Measurements from ENCODE around the gene RPL18A.

The RPL18A gene

DNA sequence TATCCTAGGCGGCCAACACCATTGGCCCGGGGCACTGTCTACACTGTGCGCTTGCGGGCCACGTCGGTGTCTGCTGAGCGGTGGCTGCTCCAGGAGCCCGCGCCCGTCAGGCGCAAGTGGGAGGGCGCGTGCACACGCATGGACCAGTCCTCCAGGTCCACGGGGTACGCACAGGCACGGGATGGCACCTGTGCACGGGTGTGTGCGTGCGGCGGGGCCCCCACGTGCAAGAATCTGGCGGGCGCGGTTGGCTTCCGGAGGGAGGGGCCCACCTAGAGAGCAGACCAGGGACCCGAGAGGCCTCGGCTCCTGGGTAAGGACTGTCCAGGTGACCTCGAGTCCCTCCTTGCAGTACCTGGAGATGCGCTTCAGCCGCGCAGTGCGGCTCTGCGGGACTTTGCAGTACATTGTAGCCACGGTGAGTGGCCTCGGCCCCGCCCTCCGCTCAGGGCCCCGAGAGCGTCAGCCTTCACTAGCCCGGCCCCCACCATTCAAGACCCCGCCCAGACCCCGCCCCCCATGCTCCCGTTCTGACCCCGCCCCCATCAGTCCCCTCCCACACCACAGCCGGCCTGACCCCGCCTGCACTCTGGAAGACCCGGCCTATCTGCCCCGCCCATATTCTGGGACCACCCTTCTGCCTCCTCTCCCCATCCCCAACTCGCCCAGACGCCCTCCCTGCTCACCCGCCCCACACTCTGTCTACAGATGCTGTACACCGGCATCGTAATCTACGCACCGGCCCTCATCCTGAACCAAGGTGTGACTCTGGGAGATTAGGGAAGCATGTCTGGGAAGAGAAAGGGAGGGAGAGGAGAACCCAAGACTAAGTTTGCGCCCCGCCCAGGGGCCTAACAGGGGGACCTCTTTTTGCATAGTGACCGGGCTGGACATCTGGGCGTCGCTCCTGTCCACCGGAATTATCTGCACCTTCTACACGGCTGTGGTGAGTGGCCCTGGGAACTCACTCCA lies 14.4 kb downstream of the RPL18A start:
- WGBS (ENCODE audit: extremely low coverage, insufficient coverage, low lambda C conversion rate), result no CpG with 5 or more reads among the region's 63 CpGs
- peak overlapping the region; percentile 76 for H3K56ac ChIP-seq (ENCODE audit: low read length)
- no peak overlapping the region for H2BK5ac ChIP-seq (ENCODE audit: low read length)
- H2BK120ac ChIP-seq (ENCODE audit: low read depth, low read length), result no peak overlapping the region
- peak; percentile 84 for DNase-seq
- no peaks in the 10 kb centered on the region for H3K79me2 ChIP-seq (ENCODE audit: control insufficient read depth, insufficient read depth, low read length)
- H2BK15ac ChIP-seq (replicated peaks; ENCODE audit: low read depth), result no peak overlapping the region
- peak overlapping the region; percentile 67 for H3K4me2 ChIP-seq (ENCODE audit: low read length)
- H3K18ac ChIP-seq (ENCODE audit: low read length), result no peak overlapping the region
- no peak overlapping the region for H4K5ac ChIP-seq (ENCODE audit: low read length)
- peak overlapping the region; percentile 56 for H3K4me3 ChIP-seq (ENCODE audit: low read length)
- peak overlapping the region; percentile 66 for H3K9ac ChIP-seq (ENCODE audit: low read length)
- H2AK5ac ChIP-seq (ENCODE audit: low read length), result no peak overlapping the region
- no peak overlapping the region for H3K23ac ChIP-seq (ENCODE audit: low read length)
- no peaks in the 10 kb centered on the region for H3K4me1 ChIP-seq (ENCODE audit: control insufficient read depth, low read depth, low read length)
- no peak overlapping the region for H3K4ac ChIP-seq (ENCODE audit: low read depth, low read length)
- H3K79me1 ChIP-seq (ENCODE audit: low read length), result no peaks in the 10 kb centered on the region
- H3K27ac ChIP-seq (ENCODE audit: low read depth, low read length), result no peak overlapping the region
- no peaks in the 10 kb centered on the region for H3K27me3 ChIP-seq (ENCODE audit: insufficient read depth, low read length, poor library complexity)
- no peak overlapping the region for H4K8ac ChIP-seq (ENCODE audit: low read depth, low read length)
- H3K36me3 ChIP-seq (ENCODE audit: control insufficient read depth, insufficient read depth, low read length), result no peaks in the 10 kb centered on the region

DNA sequence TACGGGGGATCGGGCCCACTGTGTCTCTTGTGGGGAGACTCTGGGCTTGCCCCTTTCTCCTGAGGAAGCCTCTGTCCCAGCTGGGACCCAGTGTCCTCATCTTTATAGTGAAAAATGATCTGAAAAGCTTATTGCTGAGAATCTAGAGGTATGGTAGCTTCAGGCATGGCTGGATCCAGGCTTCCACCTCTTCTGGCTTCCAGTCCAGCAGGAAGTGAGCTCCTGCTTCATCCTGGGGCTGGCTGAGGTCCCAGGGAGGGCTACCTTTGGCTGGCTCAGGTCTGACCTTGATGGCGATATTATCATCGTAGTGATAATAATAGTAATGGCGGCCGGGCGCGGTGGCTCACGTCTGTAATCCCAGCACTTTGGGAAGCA lies 15.0 kb downstream of the RPL18A start:
- Histone ChIP-seq H4K5ac (ENCODE audit: low read length) (no peak overlapping the region), H3K36me3 (ENCODE audit: control insufficient read depth, insufficient read depth, low read length) (no peaks in the 10 kb centered on the region), H3K79me2 (ENCODE audit: control insufficient read depth, insufficient read depth, low read length) (no peaks in the 10 kb centered on the region), H2BK120ac (ENCODE audit: low read depth, low read length) (no peak overlapping the region), H3K4me3 (ENCODE audit: low read length) (no peak overlapping the region), H3K79me1 (ENCODE audit: low read length) (no peaks in the 10 kb centered on the region), H4K8ac (ENCODE audit: low read depth, low read length) (no peak overlapping the region), H3K18ac (ENCODE audit: low read length) (no peak overlapping the region), H3K4me2 (ENCODE audit: low read length) (no peak overlapping the region), H3K9ac (ENCODE audit: low read length) (no peak overlapping the region), H3K4me1 (ENCODE audit: control insufficient read depth, low read depth, low read length) (no peaks in the 10 kb centered on the region), H3K23ac (ENCODE audit: low read length) (no peak overlapping the region), H2BK5ac (ENCODE audit: low read length) (no peak overlapping the region), H3K56ac (ENCODE audit: low read length) (no peak overlapping the region), H3K4ac (ENCODE audit: low read depth, low read length) (no peak overlapping the region), H3K27me3 (ENCODE audit: insufficient read depth, low read length, poor library complexity) (no peaks in the 10 kb centered on the region), H2BK15ac (replicated peaks; ENCODE audit: low read depth) (no peak overlapping the region), H2AK5ac (ENCODE audit: low read length) (no peak overlapping the region), H3K27ac (ENCODE audit: low read depth, low read length) (no peak overlapping the region)
- DNase-seq, result no peak
- WGBS (ENCODE audit: extremely low coverage, insufficient coverage, low lambda C conversion rate), result no CpG with 5 or more reads among the region's 9 CpGs

DNA sequence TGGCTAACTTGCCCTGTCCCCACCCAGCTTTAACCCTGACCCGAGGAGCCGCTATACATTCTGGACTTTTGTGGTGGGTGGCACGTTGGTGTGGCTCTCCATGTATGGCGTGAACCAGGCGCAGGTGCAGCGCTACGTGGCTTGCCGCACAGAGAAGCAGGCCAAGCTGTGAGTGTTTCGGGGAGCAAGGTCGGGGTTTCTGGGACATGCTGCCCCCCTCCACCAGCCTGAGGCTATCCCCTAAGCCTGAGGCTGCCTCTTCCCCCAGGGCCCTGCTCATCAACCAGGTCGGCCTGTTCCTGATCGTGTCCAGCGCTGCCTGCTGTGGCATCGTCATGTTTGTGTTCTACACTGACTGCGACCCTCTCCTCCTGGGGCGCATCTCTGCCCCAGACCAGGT lies 18.0 kb downstream of the RPL18A start:
- H3K79me2 ChIP-seq (ENCODE audit: control insufficient read depth, insufficient read depth, low read length), result no peaks in the 10 kb centered on the region
- H3K4ac ChIP-seq (ENCODE audit: low read depth, low read length), result no peak overlapping the region
- WGBS (ENCODE audit: extremely low coverage, insufficient coverage, low lambda C conversion rate), result no CpG with 5 or more reads among the region's 16 CpGs

DNA sequence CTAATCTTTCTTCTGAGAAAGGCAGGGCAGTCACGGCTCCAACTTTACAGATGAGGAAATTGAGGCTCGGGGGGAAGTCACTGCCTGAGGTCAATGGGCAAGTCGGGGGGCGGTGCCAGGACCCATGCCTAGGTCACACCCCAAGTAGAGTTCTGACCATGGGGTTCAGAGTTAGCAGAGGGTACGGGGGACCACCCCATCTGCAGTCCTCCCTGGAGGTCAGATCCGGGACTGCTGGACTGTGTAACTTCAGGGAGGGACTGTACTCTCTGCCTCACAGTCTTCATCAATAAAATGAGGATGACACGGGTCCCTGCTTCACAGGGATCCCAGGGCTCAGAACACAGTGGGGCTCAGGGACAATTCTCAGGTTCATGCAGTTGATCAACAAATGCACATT lies 19.8 kb downstream of the RPL18A start:
- H3K4me3 ChIP-seq (ENCODE audit: low read length), result no peak overlapping the region
- H2BK5ac ChIP-seq (ENCODE audit: low read length), result no peak overlapping the region
- H3K79me1 ChIP-seq (ENCODE audit: low read length), result no peaks in the 10 kb centered on the region

More for the DNA sequence above, 18.0 kb downstream of the RPL18A start:
- no peaks in the 10 kb centered on the region for H3K36me3 ChIP-seq (ENCODE audit: control insufficient read depth, insufficient read depth, low read length)
- no peak overlapping the region for H3K4me3 ChIP-seq (ENCODE audit: low read length)
- H3K56ac ChIP-seq (ENCODE audit: low read length), result no peak overlapping the region
- H4K5ac ChIP-seq (ENCODE audit: low read length), result no peak overlapping the region
- no peak overlapping the region for H3K27ac ChIP-seq (ENCODE audit: low read depth, low read length)
- H2BK15ac ChIP-seq (replicated peaks; ENCODE audit: low read depth), result no peak overlapping the region
- no peak for DNase-seq
- no peak overlapping the region for H3K23ac ChIP-seq (ENCODE audit: low read length)
- H2BK120ac ChIP-seq (ENCODE audit: low read depth, low read length), result no peak overlapping the region
- H3K79me1 ChIP-seq (ENCODE audit: low read length), result no peaks in the 10 kb centered on the region
- H2AK5ac ChIP-seq (ENCODE audit: low read length), result no peak overlapping the region
- no peak overlapping the region for H4K8ac ChIP-seq (ENCODE audit: low read depth, low read length)
- no peaks in the 10 kb centered on the region for H3K4me1 ChIP-seq (ENCODE audit: control insufficient read depth, low read depth, low read length)
- no peak overlapping the region for H2BK5ac ChIP-seq (ENCODE audit: low read length)
- no peak overlapping the region for H3K9ac ChIP-seq (ENCODE audit: low read length)
- H3K18ac ChIP-seq (ENCODE audit: low read length), result no peak overlapping the region
- no peak overlapping the region for H3K4me2 ChIP-seq (ENCODE audit: low read length)
- H3K27me3 ChIP-seq (ENCODE audit: insufficient read depth, low read length, poor library complexity), result no peaks in the 10 kb centered on the region

DNA sequence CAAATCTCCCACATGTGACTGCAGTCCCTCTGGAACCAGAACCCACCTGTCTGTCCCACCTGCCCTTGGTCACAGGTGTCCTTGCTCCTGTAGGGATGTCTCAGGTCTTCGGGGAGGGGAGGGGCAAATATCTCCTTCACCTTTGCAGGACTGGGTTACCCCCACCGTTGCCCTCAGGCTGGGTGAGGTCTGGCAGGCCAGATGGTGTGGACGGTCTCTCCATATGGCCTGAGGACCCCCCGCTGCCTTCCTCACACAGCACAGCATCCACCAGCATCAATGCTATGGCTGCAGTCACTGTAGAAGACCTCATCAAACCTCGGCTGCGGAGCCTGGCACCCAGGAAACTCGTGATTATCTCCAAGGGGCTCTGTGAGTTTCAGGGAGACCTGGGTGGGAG lies 22.0 kb downstream of the RPL18A start:
- Histone ChIP-seq H3K36me3 (ENCODE audit: control insufficient read depth, insufficient read depth, low read length) (no peaks in the 10 kb centered on the region), H3K4ac (ENCODE audit: low read depth, low read length) (no peak overlapping the region), H3K23ac (ENCODE audit: low read length) (no peak overlapping the region), H4K5ac (ENCODE audit: low read length) (no peak overlapping the region), H3K79me1 (ENCODE audit: low read length) (no peaks in the 10 kb centered on the region), H3K79me2 (ENCODE audit: control insufficient read depth, insufficient read depth, low read length) (no peaks in the 10 kb centered on the region), H2BK120ac (ENCODE audit: low read depth, low read length) (no peak overlapping the region), H2BK15ac (replicated peaks; ENCODE audit: low read depth) (no peak overlapping the region), H3K4me3 (ENCODE audit: low read length) (no peak overlapping the region), H3K27ac (ENCODE audit: low read depth, low read length) (no peak overlapping the region), H3K9ac (ENCODE audit: low read length) (no peak overlapping the region), H2BK5ac (ENCODE audit: low read length) (no peak overlapping the region), H4K8ac (ENCODE audit: low read depth, low read length) (no peak overlapping the region), H2AK5ac (ENCODE audit: low read length) (no peak overlapping the region), H3K56ac (ENCODE audit: low read length) (no peak overlapping the region), H3K4me2 (ENCODE audit: low read length) (no peak overlapping the region), H3K18ac (ENCODE audit: low read length) (no peak overlapping the region), H3K4me1 (ENCODE audit: control insufficient read depth, low read depth, low read length) (no peaks in the 10 kb centered on the region), H3K27me3 (ENCODE audit: insufficient read depth, low read length, poor library complexity) (no peaks in the 10 kb centered on the region)
- no peak for DNase-seq
- no CpG with 5 or more reads among the region's 7 CpGs for WGBS (ENCODE audit: extremely low coverage, insufficient coverage, low lambda C conversion rate)

More for the DNA sequence above, 19.8 kb downstream of the RPL18A start:
- H3K18ac ChIP-seq (ENCODE audit: low read length), result no peak overlapping the region
- H3K4me1 ChIP-seq (ENCODE audit: control insufficient read depth, low read depth, low read length), result no peaks in the 10 kb centered on the region
- no peak for DNase-seq
- no peaks in the 10 kb centered on the region for H3K79me2 ChIP-seq (ENCODE audit: control insufficient read depth, insufficient read depth, low read length)
- H3K4ac ChIP-seq (ENCODE audit: low read depth, low read length), result no peak overlapping the region
- no CpG with 5 or more reads among the region's 7 CpGs for WGBS (ENCODE audit: extremely low coverage, insufficient coverage, low lambda C conversion rate)
- H2BK15ac ChIP-seq (replicated peaks; ENCODE audit: low read depth), result no peak overlapping the region
- no peak overlapping the region for H2AK5ac ChIP-seq (ENCODE audit: low read length)
- H4K8ac ChIP-seq (ENCODE audit: low read depth, low read length), result no peak overlapping the region
- H3K9ac ChIP-seq (ENCODE audit: low read length), result no peak overlapping the region
- H2BK120ac ChIP-seq (ENCODE audit: low read depth, low read length), result no peak overlapping the region
- H3K4me2 ChIP-seq (ENCODE audit: low read length), result no peak overlapping the region
- H3K56ac ChIP-seq (ENCODE audit: low read length), result no peak overlapping the region
- no peak overlapping the region for H3K23ac ChIP-seq (ENCODE audit: low read length)
- no peak overlapping the region for H3K27ac ChIP-seq (ENCODE audit: low read depth, low read length)
- no peaks in the 10 kb centered on the region for H3K27me3 ChIP-seq (ENCODE audit: insufficient read depth, low read length, poor library complexity)
- H3K36me3 ChIP-seq (ENCODE audit: control insufficient read depth, insufficient read depth, low read length), result no peaks in the 10 kb centered on the region
- H4K5ac ChIP-seq (ENCODE audit: low read length), result no peak overlapping the region

All from mesendoderm (in vitro differentiated cells).